GM12878 (cell line): ENCODE measurements around the gene CEND1.

ENCODE experiments used
- ATF2 ChIP-seq: IDR thresholded peaks from 2 replicates; pipeline ENCODE4 v1.6.1; 2012; ENCODE audit warnings: low read length, inconsistent platforms
- BMI1 ChIP-seq: fragments of 450-650 bp; IDR thresholded peaks from 2 replicates; pipeline ENCODE4 v1.6.1; 2016; ENCODE audit warnings: mild to moderate bottlenecking, moderate library complexity, borderline replicate concordance
- DPF2 ChIP-seq: fragments of 450-650 bp; IDR thresholded peaks from 2 replicates; pipeline ENCODE4 v1.6.1; 2017; ENCODE audit warnings: mild to moderate bottlenecking
- EP300 ChIP-seq, 2 experiments: fragments of 150-350 bp in 1 of 2; IDR thresholded peaks; 2 replicates each; pipeline ENCODE4 v1.6.1; 2011 to 2012; ENCODE audit warnings: low read depth in 2 of 2, low read length in 2 of 2, borderline replicate concordance in 1 of 2, improper control_type of control experiment in 1 of 2, inconsistent platforms in 1 of 2; ENCODE audit not compliant: control insufficient read depth in 1 of 2
- MEF2A ChIP-seq: IDR thresholded peaks from 2 replicates; pipeline ENCODE4 v1.6.1; 2011; ENCODE audit warnings: low read depth, mild to moderate bottlenecking, low read length, moderate library complexity; ENCODE audit not compliant: insufficient read depth
- MXI1 ChIP-seq: fragments of 150-350 bp; IDR thresholded peaks from 2 replicates; pipeline ENCODE4 v1.6.1; 2011; ENCODE audit warnings: low read depth, mild to moderate bottlenecking, inconsistent platforms, low read length, improper control_type of control experiment
- NRF1 ChIP-seq: conservative IDR thresholded peaks from 2 replicates; pipeline ENCODE4 v1.6.1; 2011; ENCODE audit warnings: mild to moderate bottlenecking, low read depth, low read length, improper control_type of control experiment
- POLR2A ChIP-seq: IDR thresholded peaks from 2 replicates; pipeline ENCODE4 v1.6.1; 2011; ENCODE audit warnings: low read depth, mild to moderate bottlenecking, low read length
- POLR2AphosphoS5 ChIP-seq: IDR thresholded peaks from 2 replicates; pipeline ENCODE4 v1.6.1; 2011; ENCODE audit warnings: mild to moderate bottlenecking, low read length, inconsistent platforms
- SUZ12 ChIP-seq: fragments of 200-600 bp; sonication (generic); IDR thresholded peaks from one replicate; pipeline ENCODE4 v1.6.1; 2018; ENCODE audit warnings: antibody characterized with exemption, mild to moderate bottlenecking; ENCODE audit not compliant: unreplicated experiment
- TAF1 ChIP-seq: IDR thresholded peaks from 2 replicates; pipeline ENCODE4 v1.6.1; 2011; ENCODE audit warnings: mild to moderate bottlenecking, low read depth, low read length, borderline replicate concordance
- USF2 ChIP-seq: IDR thresholded peaks from 2 replicates; pipeline ENCODE4 v1.6.1; 2011; ENCODE audit warnings: low read depth, low read length, improper control_type of control experiment, borderline replicate concordance

GRCh38 chr11:773830-774229 is 16.1 kb downstream of the CEND1 start:
- TF ChIP-seq POLR2A (no peak), TAF1 (no peak), DPF2 (no peak), SUZ12 (no peak), MEF2A (no peak), ATF2 (no peak), EP300 (IDR thresholded peaks at IDR 0.05; ENCODE audit: borderline replicate concordance in 1 of 2, control insufficient read depth in 1 of 2, low read depth in 2 of 2, low read length in 2 of 2) (no peak), POLR2AphosphoS5 (no peak), MXI1 (no peak), BMI1 (no peak), USF2 (no peak), NRF1 (no peak)
